ENCODE data around the gene SERPINE2. TPM values are rescaled to one million over a fixed set of nuclear protein-coding genes. Genes with fewer than 3 reads are reported as not detected.

The SERPINE2 gene
- total RNA-seq, 2 experiments from 2014 or later, result 40.4 to 42.4 TPM

DNA sequence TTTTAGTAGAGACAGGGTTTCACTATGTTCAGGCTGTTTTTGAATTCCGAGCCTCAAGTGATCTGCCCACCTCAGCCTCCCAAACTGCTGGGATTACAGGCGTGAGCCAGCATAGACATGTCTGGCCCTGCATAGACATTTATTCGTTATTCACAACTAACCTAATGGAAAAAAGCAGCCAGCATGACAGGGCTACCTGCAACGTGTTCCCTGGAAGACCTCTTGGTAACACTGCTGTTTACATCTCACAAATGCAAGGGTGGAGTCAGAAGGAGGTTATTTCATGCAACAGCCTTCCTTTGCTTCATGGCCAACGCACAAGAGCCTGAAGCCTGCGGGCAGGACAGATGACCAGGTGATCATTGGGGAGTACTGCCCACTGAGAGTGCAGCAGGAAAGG lies 9.2 kb downstream of the SERPINE2 start:
- peaks cover 18% of the 10 kb centered on the region for H3K9me3 Mint-ChIP-seq
- ChIA-PET CTCF (interaction anchor here (1.2 kb wide), 1 partner anchor 36 kb away, joined by 4 read pairs; no protein-coding TSS in a partner anchor), POLR2A (no interaction called here)
- ATAC-seq, result no peak
- H3K4me3 Mint-ChIP-seq, result no peak overlapping the region
- H3K36me3 Mint-ChIP-seq (ENCODE audit: low read depth), result peaks cover 46% of the 10 kb centered on the region
- TF ChIP-seq, protein P1, sequence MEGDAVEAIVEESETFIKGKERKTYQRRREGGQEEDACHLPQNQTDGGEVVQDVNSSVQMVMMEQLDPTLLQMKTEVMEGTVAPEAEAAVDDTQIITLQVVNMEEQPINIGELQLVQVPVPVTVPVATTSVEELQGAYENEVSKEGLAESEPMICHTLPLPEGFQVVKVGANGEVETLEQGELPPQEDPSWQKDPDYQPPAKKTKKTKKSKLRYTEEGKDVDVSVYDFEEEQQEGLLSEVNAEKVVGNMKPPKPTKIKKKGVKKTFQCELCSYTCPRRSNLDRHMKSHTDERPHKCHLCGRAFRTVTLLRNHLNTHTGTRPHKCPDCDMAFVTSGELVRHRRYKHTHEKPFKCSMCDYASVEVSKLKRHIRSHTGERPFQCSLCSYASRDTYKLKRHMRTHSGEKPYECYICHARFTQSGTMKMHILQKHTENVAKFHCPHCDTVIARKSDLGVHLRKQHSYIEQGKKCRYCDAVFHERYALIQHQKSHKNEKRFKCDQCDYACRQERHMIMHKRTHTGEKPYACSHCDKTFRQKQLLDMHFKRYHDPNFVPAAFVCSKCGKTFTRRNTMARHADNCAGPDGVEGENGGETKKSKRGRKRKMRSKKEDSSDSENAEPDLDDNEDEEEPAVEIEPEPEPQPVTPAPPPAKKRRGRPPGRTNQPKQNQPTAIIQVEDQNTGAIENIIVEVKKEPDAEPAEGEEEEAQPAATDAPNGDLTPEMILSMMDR (IDR thresholded peaks at IDR 0.05), result no peak
- intact Hi-C loops (cut with micrococcal nuclease), result no loop called here
- H3K27me3 Mint-ChIP-seq, result peaks cover 4% of the 10 kb centered on the region
- DNase-seq, result no peak
- H3K27ac Mint-ChIP-seq, result no peak overlapping the region
- H3K4me1 Mint-ChIP-seq (ENCODE audit: low read depth), result peaks cover 67% of the 10 kb centered on the region

- H3K4me3 Mint-ChIP-seq, result no peak overlapping the region
- CTCF ChIA-PET, result interaction anchor here (1.1 to 1.3 kb wide), 2 partner anchors 34 to 57 kb away, joined by 3 to 4 read pairs; no protein-coding TSS in a partner anchor
Measured at GRCh38 chr2:224027931-224028330, 11.2 kb downstream of the SERPINE2 start.

DNA sequence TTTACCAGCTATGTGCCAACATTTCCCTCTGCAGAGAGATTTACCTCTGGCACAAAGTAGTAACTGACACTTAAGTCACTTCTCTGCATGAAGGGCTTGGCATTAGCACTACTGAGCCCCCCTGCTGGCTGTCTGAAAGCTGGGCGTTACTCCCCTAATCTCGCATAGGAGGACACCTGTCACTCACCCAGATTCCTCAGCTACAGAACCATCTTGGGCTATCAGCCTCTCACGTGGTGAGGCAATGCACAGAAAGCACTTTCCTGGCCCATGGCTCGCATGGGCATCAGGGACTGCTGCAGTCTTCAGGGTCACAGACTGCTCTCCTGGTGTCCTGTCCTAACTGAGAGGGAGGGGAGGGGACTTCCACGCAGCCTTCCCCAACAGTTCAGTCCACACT lies 12.0 kb downstream of the SERPINE2 start:
- H3K36me3 Mint-ChIP-seq (ENCODE audit: low read depth), result peaks cover 50% of the 10 kb centered on the region
- H3K4me1 Mint-ChIP-seq (ENCODE audit: low read depth), result peaks cover 79% of the 10 kb centered on the region
- TF ChIP-seq, protein P1 (IDR thresholded peaks at IDR 0.05), result no peak
- H3K27me3 Mint-ChIP-seq, result no peaks in the 10 kb centered on the region
- ATAC-seq, result no peak
- ChIA-PET CTCF (interaction anchor here (1.1 to 1.3 kb wide), 2 partner anchors 33 to 57 kb away, joined by 3 to 4 read pairs; no protein-coding TSS in a partner anchor), POLR2A (interaction anchor here (0.5 to 1.4 kb wide), 3 partner anchors 9 to 342 kb away, joined by 3 to 4 read pairs (median 3); no protein-coding TSS in a partner anchor)
- intact Hi-C loops (cut with micrococcal nuclease), result no loop called here
- peak overlapping the region; percentile 92 for H3K27ac Mint-ChIP-seq
- peaks cover 20% of the 10 kb centered on the region for H3K9me3 Mint-ChIP-seq
- DNase-seq, result no peak
- H3K4me3 Mint-ChIP-seq, result no peak overlapping the region

More at GRCh38 chr2:224027931-224028330, 11.2 kb downstream of the SERPINE2 start:
- peaks cover 79% of the 10 kb centered on the region for H3K4me1 Mint-ChIP-seq (ENCODE audit: low read depth)
- DNase-seq, result no peak
- peaks cover 50% of the 10 kb centered on the region for H3K36me3 Mint-ChIP-seq (ENCODE audit: low read depth)
- ATAC-seq, result no peak
- TF ChIP-seq, protein P1 (IDR thresholded peaks at IDR 0.05), result no peak
- peaks cover 18% of the 10 kb centered on the region for H3K9me3 Mint-ChIP-seq
- H3K27ac Mint-ChIP-seq, result peak overlapping the region; percentile 92
- POLR2A ChIA-PET, result interaction anchor here (1.4 kb wide), 1 partner anchor 9 kb away, joined by 4 read pairs; no protein-coding TSS in a partner anchor
- intact Hi-C loops (cut with micrococcal nuclease), result no loop called here
- H3K27me3 Mint-ChIP-seq, result no peaks in the 10 kb centered on the region

DNA sequence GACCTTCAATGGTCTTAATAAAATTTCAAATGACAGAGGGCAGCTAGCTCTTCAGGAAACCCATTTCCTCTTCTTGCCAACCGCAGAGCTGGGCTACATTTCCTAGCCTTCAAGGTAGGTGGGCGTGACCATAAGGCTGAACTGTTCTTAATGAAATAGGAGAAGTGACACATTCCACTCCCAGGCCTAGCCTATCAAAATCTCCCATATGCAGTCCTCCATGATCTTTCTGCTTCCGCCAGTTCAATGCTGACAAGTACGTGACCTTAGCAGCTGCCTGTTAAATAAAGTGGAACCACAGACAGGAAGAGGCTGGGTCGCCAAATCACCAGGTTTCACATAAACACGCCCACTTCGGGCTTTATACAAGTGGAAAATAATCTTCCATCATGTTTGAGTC lies 13.2 kb downstream of the SERPINE2 start:
- Mint-ChIP-seq H3K36me3 (ENCODE audit: low read depth) (peaks cover 47% of the 10 kb centered on the region), H3K4me1 (ENCODE audit: low read depth) (peaks cover 81% of the 10 kb centered on the region), H3K27ac (peak overlapping the region; percentile 92), H3K9me3 (peaks cover 23% of the 10 kb centered on the region), H3K4me3 (peak overlapping the region; percentile 59), H3K27me3 (no peaks in the 10 kb centered on the region)
- ChIA-PET POLR2A (interaction anchor here (0.9 to 1.8 kb wide), 3 partner anchors 11 to 81 kb away, joined by 3 to 4 read pairs (median 3); partner anchors contain the start of genes SERPINE2 and WDFY1), CTCF (interaction anchor here (2.5 to 3.1 kb wide), 2 partner anchors 32 to 56 kb away, joined by 12 to 19 read pairs; no protein-coding TSS in a partner anchor)
- intact Hi-C loops (cut with micrococcal nuclease), result no loop called here
- TF ChIP-seq, protein P1 (IDR thresholded peaks at IDR 0.05), result no peak
- peak; percentile 95 for ATAC-seq
- DNase-seq, result peak; percentile 90

DNA sequence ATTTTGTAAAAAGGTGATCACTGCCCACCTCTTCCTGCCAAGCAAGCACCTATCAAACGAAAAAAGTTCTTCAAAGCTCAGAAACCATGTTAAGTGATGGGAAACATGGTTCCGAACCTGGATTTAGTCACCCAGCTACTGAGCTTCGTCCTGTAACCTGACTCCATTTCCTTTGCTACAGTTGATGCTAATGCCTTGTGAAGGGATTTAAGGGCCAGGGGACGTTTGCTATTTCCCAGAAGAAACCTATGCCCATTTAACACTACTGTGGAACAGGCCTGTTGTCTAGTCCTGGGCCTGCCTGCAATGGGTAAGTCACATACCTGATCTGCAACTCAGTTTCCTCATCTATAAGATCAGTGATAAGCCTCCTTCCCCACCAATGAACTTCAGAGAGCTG lies 14.8 kb downstream of the SERPINE2 start:
- Mint-ChIP-seq H3K4me3 (peak overlapping the region; percentile 59), H3K4me1 (ENCODE audit: low read depth) (peaks cover 79% of the 10 kb centered on the region), H3K36me3 (ENCODE audit: low read depth) (peaks cover 40% of the 10 kb centered on the region), H3K27ac (peak overlapping the region; percentile 92), H3K9me3 (peaks cover 24% of the 10 kb centered on the region), H3K27me3 (no peaks in the 10 kb centered on the region)
- ChIA-PET CTCF (interaction anchor here (1.1 to 3.1 kb wide), 7 partner anchors 9 to 260 kb away, joined by 3 to 19 read pairs (median 4); partner anchors contain the start of gene SERPINE2), POLR2A (interaction anchor here (1.8 kb wide), 1 partner anchor 80 kb away, joined by 4 read pairs; the partner anchor contains the start of gene WDFY1)
- intact Hi-C loops (cut with micrococcal nuclease), result no loop called here
- ATAC-seq, result no peak
- TF ChIP-seq, protein P1 (IDR thresholded peaks at IDR 0.05), result no peak
- no peak for DNase-seq

Measured in activated CD8-positive, alpha-beta T cell treated with anti-CD3 and anti-CD28 coated beads for 36 hours (primary cell).